HepG2 (cell line): ENCODE data around the gene BTD. TPM values are rescaled to one million over a fixed set of nuclear protein-coding genes. Genes with fewer than 3 reads are reported as not detected.

ENCODE experiments used
- ATAC-seq: fragments of 200-7000 bp; cut with Tn5 transposase; 3 replicates; pipeline ENCODE4 v1.9.1; 2020; ENCODE audit warnings: mild to moderate bottlenecking, moderate library complexity
- BruUV-seq: library from RNA; stranded (reverse); fragments of 400-500 nt; replicated peaks from 2 replicates; lab custom pipeline; 2021; lab: Mats Ljungman, UMichigan
- CTCF ChIA-PET: fragments of 300-600 bp; formaldehyde crosslinking; extraction: SDS; loops from one replicate; lab custom pipeline; 2021; ENCODE audit warnings: low total read pairs, inconsistent platforms, low intra/inter-chr PET ratio; lab: Yijun Ruan, JAX
- POLR2A ChIA-PET: fragments of 350-600 bp; sonication (Branson Sonifier 250); formaldehyde crosslinking; loops from one replicate; lab custom pipeline; 2020; ENCODE audit warnings: antibody characterized with exemption, inconsistent platforms; lab: Yijun Ruan, JAX
- DNase-seq: peaks from one replicate; pipeline ENCODE4 v3.0.0-alpha.2; 2015; ENCODE audit warnings: low spot score
- FAIRE-seq: peaks from 3 replicates; lab custom pipeline; 2011; peaks lifted over from hg19 to GRCh38; lab: Jason Lieb, UNC
- H2AFZ ChIP-seq: one replicate; pipeline ENCODE4 v1.6.1; 2011; ENCODE audit warnings: low read length, inconsistent platforms
- H3K27ac ChIP-seq: fragments of 300-600 bp; 3 replicates; pipeline ENCODE4 v1.8.0; 2011; ENCODE audit warnings: mixed run types, mild to moderate bottlenecking, mixed read lengths, low read length, inconsistent platforms; ENCODE audit not compliant: insufficient read depth; ENCODE audit errors: extremely low read length
- H3K27me3 ChIP-seq, 2 experiments: fragments of 200-600 bp in 1 of 2; 2 replicates in 1 of 2; 3 replicates in 1 of 2; pipeline versions ENCODE4 v1.6.0 to v1.8.0; 2011; ENCODE audit warnings: low read length in 2 of 2, mild to moderate bottlenecking in 2 of 2, moderate library complexity in 2 of 2, inconsistent platforms in 1 of 2; ENCODE audit not compliant: insufficient read depth in 2 of 2, control insufficient read depth in 1 of 2
- H3K36me3 ChIP-seq, 2 experiments: fragments of 200-600 bp in 1 of 2; replicated peaks in 1 of 2; 2 replicates in 1 of 2; 3 replicates in 1 of 2; pipeline versions ENCODE4 v1.5.1 to v1.8.0; 2011; ENCODE audit warnings: low read length in 2 of 2, inconsistent platforms in 1 of 2; ENCODE audit not compliant: insufficient read depth in 2 of 2, control insufficient read depth in 1 of 2
- H3K4me1 ChIP-seq: 2 replicates; pipeline ENCODE4 v1.5.1; 2012; ENCODE audit warnings: low read length, inconsistent platforms; ENCODE audit not compliant: insufficient read depth
- H3K4me2 ChIP-seq: 2 replicates; pipeline ENCODE4 v1.6.0; 2011; ENCODE audit warnings: low read depth, low read length, inconsistent platforms
- H3K4me3 ChIP-seq, 3 experiments: fragments of 200-600 bp in 1 of 3; sonication (generic), shearing (Covaris generic) in 1 of 3; replicated peaks in 1 of 3; 2 replicates each; pipeline ENCODE4 v1.5.1; 2011 to 2016; ENCODE audit warnings: low read length in 3 of 3, inconsistent platforms in 2 of 3, low read depth in 2 of 3, mild to moderate bottlenecking in 2 of 3, control low read depth in 1 of 3, mixed read lengths in 1 of 3; ENCODE audit not compliant: insufficient read depth in 1 of 3
- H3K79me2 ChIP-seq: one replicate; pipeline ENCODE4 v1.6.1; 2011; ENCODE audit warnings: low read length, inconsistent platforms; ENCODE audit not compliant: insufficient read depth
- H3K9ac ChIP-seq: 2 replicates; pipeline ENCODE4 v1.6.0; 2011; ENCODE audit warnings: mild to moderate bottlenecking, low read depth, low read length, inconsistent platforms; ENCODE audit not compliant: insufficient read depth
- H3K9me3 ChIP-seq: 2 replicates; pipeline ENCODE4 v1.5.1; 2012; ENCODE audit warnings: mild to moderate bottlenecking, low read length
- H4K20me1 ChIP-seq: 2 replicates; pipeline ENCODE4 v1.6.0; 2011; ENCODE audit warnings: inconsistent platforms, mild to moderate bottlenecking, low read length, moderate library complexity; ENCODE audit not compliant: insufficient read depth
- ZNF142 ChIP-seq: sonication (generic); formaldehyde crosslinking; IDR thresholded peaks from 2 replicates; pipeline ENCODE4 v1.4.0; 2020; ENCODE audit warnings: missing genetic modification reagents
- ZSCAN21 ChIP-seq: sonication (generic); formaldehyde crosslinking; IDR thresholded peaks from 2 replicates; pipeline ENCODE4 v1.8.0; 2022; ENCODE audit warnings: mild to moderate bottlenecking, missing genetic modification reagents, moderate library complexity, borderline replicate concordance
- WGBS: methylation state at CpG from one replicate; pipeline ENCODE4 v1.1.6; 2017; ENCODE audit warnings: low lambda C conversion rate; 5-methylcytosine and 5-hydroxymethylcytosine counted together
- in situ Hi-C: cut with HindIII; loops from 2 replicates; pipeline ENCODE4 v1.10.0; 2017; ENCODE audit warnings: low pct_unique_long_range_greater_than_20kb; ENCODE audit not compliant: extremely low pct_ligation_motif_present
- intact Hi-C: fragments of 100-400 bp; cut with micrococcal nuclease; formaldehyde crosslinking; loops from one replicate; pipeline ENCODE4 v1.10.0; 2022; ENCODE audit not compliant: unreplicated experiment
- polyA plus RNA-seq, 8 experiments: library from polyadenylated mRNA; depleted of rRNA in 3 of 8; stranded (reverse) in 7 of 8; unstranded in 1 of 8; fragments of >200 nt; fragmentation: Illumina TruSeq in 4 of 8; extraction: Trizol in 4 of 8; gene quantifications; 2 replicates each; pipeline versions ENCODE4 v1.2.1 to v1.2.3, GENCODE V29; 2011 to 2016; ENCODE audit warnings: low read depth in 4 of 8, missing spikeins in 1 of 8, mixed read lengths in 1 of 8; ENCODE audit not compliant: insufficient read depth in 1 of 8
- total RNA-seq, 5 experiments: library from RNA; depleted of rRNA; stranded (reverse); fragments of >200 nt; fragmentation: Illumina TruSeq; extraction: Trizol; gene quantifications; 2 replicates each; pipeline ENCODE4 v1.2.3, GENCODE V29; 2016; ENCODE audit warnings: low read depth in 1 of 5
- TF ChIP-seq, protein P1 (sequence below): sonication (generic); formaldehyde crosslinking; IDR thresholded peaks from 2 replicates; pipeline ENCODE4 v1.5.0; 2020; ENCODE audit warnings: mild to moderate bottlenecking, missing genetic modification reagents, borderline replicate concordance

BTD gene
- total and polyA plus RNA-seq, 2 of the 13 experiments (the other 11 are each of a cell fraction or from before 2014, with no cell fraction given) = 15.7 to 35.5 TPM

- no peak for TF ChIP-seq ZNF142 (CRISPR knock-in tag)
Measured at GRCh38 chr3:15634671-15635070, 33.1 kb downstream of the BTD start (continued).

DNA sequence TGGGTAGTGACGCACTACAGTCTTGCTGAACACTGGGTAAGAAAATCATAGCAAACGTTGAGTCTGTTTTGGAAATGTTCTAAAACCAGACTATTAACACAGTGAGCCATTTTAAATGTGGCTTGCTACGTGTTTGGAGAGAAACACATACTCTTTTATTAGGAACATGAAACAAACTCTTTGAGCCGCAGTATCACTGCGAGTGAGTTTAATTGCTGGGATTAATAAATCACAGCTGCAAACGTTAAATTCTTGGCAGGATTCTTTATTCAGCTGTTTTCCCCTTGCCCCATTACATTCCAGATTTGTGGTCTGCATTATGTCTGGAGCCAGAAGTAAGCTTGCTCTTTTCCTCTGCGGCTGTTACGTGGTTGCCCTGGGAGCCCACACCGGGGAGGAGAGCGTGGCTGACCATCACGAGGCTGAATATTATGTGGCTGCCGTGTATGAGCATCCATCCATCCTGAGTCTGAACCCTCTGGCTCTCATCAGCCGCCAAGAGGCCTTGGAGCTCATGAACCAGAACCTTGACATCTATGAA lies 33.6 kb downstream of the BTD start:
- H3K4me1 ChIP-seq = peaks cover 7% of the 10 kb centered on the region
- no peak overlapping the region for H3K4me3 ChIP-seq
- no peaks in the 10 kb centered on the region for H4K20me1 ChIP-seq
- POLR2A ChIA-PET = no interaction called here
- WGBS = 97% methylated on average over 8 of the region's 13 CpGs
- H3K9ac ChIP-seq = no peak overlapping the region
- intact Hi-C loops (no loop called here), in situ Hi-C loops (loop anchor here (25.0 kb wide), 1 partner anchor 602 kb away; no protein-coding TSS in a partner anchor)
- H3K9me3 ChIP-seq = no peaks in the 10 kb centered on the region
- no peaks in the 10 kb centered on the region for H3K79me2 ChIP-seq
- no peaks in the 10 kb centered on the region for H3K36me3 ChIP-seq
- no peaks in the 10 kb centered on the region for H3K27me3 ChIP-seq
- no peak overlapping the region for H3K27ac ChIP-seq
- no peak overlapping the region for H3K4me2 ChIP-seq
- no TSS peak for BruUV-seq
- ATAC-seq (no peak), FAIRE-seq (no peak), DNase-seq (no peak)
- H2AFZ ChIP-seq = no peak overlapping the region
- CTCF ChIA-PET = no interaction called here
- TF ChIP-seq, protein P1, sequence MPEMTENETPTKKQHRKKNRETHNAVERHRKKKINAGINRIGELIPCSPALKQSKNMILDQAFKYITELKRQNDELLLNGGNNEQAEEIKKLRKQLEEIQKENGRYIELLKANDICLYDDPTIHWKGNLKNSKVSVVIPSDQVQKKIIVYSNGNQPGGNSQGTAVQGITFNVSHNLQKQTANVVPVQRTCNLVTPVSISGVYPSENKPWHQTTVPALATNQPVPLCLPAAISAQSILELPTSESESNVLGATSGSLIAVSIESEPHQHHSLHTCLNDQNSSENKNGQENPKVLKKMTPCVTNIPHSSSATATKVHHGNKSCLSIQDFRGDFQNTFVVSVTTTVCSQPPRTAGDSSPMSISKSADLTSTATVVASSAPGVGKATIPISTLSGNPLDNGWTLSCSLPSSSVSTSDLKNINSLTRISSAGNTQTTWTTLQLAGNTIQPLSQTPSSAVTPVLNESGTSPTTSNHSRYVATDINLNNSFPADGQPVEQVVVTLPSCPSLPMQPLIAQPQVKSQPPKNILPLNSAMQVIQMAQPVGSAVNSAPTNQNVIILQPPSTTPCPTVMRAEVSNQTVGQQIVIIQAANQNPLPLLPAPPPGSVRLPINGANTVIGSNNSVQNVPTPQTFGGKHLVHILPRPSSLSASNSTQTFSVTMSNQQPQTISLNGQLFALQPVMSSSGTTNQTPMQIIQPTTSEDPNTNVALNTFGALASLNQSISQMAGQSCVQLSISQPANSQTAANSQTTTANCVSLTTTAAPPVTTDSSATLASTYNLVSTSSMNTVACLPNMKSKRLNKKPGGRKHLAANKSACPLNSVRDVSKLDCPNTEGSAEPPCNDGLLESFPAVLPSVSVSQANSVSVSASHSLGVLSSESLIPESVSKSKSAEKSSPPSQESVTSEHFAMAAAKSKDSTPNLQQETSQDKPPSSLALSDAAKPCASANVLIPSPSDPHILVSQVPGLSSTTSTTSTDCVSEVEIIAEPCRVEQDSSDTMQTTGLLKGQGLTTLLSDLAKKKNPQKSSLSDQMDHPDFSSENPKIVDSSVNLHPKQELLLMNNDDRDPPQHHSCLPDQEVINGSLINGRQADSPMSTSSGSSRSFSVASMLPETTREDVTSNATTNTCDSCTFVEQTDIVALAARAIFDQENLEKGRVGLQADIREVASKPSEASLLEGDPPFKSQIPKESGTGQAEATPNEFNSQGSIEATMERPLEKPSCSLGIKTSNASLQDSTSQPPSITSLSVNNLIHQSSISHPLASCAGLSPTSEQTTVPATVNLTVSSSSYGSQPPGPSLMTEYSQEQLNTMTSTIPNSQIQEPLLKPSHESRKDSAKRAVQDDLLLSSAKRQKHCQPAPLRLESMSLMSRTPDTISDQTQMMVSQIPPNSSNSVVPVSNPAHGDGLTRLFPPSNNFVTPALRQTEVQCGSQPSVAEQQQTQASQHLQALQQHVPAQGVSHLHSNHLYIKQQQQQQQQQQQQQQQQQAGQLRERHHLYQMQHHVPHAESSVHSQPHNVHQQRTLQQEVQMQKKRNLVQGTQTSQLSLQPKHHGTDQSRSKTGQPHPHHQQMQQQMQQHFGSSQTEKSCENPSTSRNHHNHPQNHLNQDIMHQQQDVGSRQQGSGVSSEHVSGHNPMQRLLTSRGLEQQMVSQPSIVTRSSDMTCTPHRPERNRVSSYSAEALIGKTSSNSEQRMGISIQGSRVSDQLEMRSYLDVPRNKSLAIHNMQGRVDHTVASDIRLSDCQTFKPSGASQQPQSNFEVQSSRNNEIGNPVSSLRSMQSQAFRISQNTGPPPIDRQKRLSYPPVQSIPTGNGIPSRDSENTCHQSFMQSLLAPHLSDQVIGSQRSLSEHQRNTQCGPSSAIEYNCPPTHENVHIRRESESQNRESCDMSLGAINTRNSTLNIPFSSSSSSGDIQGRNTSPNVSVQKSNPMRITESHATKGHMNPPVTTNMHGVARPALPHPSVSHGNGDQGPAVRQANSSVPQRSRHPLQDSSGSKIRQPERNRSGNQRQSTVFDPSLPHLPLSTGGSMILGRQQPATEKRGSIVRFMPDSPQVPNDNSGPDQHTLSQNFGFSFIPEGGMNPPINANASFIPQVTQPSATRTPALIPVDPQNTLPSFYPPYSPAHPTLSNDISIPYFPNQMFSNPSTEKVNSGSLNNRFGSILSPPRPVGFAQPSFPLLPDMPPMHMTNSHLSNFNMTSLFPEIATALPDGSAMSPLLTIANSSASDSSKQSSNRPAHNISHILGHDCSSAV (CRISPR knock-in tag) = no peak
- TF ChIP-seq ZSCAN21 (CRISPR knock-in tag) = no peak
